ENCODE data around the gene TLL2.

TLL2 gene

GRCh38 chr10:96384506-96384905 is 129.2 kb downstream of the TLL2 start:
- no peak for DNase-seq

GRCh38 chr10:96380821-96381220 is 132.9 kb downstream of the TLL2 start:
- DNase-seq = no peak

GRCh38 chr10:96379758-96380157 is 134.0 kb downstream of the TLL2 start:
- no peak for DNase-seq

- DNase-seq = no peak
These were observed 135.0 kb downstream of the TLL2 start for GRCh38 chr10:96378741-96379140.

GRCh38 chr10:96377816-96378294 is 135.9 kb downstream of the TLL2 start:
- no peak for DNase-seq

GRCh38 chr10:96376483-96376882 is 137.2 kb downstream of the TLL2 start:
- no peak for DNase-seq

GRCh38 chr10:96374985-96375830 is 138.5 kb downstream of the TLL2 start:
- peak; percentile 81 to 86 for DNase-seq

DNA sequence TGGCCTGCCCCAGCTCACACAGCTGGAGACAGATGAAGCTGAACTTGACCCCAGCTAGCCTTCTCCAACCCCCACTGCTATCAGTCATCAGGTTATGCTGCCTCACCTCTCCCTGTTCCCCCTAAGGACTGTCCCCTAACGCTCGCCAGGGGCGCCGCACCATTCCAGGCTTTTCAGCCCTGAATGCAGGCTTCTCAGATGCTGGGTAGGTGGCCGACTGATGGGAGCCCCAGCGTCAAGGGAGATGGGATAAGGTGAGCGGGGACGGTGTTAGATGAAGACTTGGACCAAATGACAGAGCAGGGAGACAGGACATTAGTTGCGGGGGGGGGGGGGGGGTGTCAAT is 139.1 kb downstream of the TLL2 start:
- no peak for DNase-seq

- DNase-seq = no peak
These were observed 139.7 kb downstream of the TLL2 start for GRCh38 chr10:96374004-96374403.

- no peak for DNase-seq
These were observed 142.4 kb downstream of the TLL2 start for GRCh38 chr10:96371356-96371755.

DNA sequence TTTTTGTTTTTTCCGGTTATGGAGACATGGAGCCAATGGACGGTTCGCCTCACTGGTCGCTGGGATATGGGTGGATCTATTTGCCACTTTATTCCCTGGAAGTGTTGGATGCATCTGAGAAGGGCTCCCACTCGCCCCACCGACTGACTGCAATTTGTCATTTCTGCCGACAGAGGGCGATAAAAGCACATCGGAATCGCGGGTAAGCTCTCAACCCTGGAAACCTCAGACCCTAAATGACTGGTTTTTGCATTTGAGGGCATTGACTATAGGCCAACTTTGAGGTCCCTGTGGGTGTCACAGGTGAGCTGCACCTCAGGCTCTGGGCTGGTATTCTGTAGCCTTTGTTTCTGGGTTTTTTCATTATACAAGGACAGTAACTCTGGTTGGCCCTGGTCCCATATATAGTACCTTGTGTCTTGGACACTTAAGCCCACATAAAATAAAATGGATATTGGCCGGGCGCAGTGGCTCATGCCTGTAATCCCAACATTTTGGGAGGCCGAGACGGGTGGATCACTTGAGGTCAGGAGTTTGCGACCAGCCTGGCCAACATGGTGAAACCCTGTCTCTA is 143.1 kb downstream of the TLL2 start:
- DNase-seq = peak; percentile 16 to 18

DNA sequence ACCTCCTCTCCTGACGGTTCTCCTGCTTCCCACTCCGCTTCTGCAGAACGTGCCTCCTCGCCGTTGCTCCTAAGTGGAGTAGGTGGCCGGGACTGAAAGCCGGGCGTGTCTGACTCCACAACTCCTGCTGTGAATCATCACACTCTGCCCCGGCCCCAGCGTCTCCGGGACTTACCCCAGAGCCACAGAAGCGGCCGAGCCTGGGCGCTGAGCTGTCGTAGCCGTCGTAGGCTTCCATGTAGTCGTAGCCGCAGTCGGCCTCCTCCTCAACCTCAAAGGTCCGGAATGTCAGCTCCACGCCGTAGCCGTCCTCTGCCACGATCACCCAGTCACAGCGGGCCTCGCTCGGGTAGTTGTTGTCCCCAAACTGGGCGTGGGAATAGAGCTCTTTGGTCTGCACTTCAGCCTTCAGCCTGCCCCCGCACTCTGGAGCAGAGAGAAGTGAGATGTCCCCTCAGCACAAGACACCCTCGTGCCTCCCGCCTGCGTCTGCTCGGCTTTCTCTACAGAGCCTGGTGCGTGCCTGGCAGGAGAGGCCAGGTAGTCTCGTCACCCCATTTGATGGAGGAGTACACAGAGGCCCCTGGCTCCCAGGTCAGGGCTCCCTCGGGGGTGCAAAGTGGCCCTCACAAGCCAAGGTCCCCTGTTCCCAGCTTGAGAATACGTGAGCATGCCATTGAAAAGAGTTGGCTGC is 143.7 kb downstream of the TLL2 start:
- DNase-seq = no peak

- DNase-seq = no peak
These were observed 144.8 kb downstream of the TLL2 start for GRCh38 chr10:96368971-96369370.

- DNase-seq = no peak
These were observed 146.3 kb downstream of the TLL2 start for GRCh38 chr10:96367470-96367869.

GRCh38 chr10:96366508-96366907 is 147.2 kb downstream of the TLL2 start:
- no peak for DNase-seq

DNA sequence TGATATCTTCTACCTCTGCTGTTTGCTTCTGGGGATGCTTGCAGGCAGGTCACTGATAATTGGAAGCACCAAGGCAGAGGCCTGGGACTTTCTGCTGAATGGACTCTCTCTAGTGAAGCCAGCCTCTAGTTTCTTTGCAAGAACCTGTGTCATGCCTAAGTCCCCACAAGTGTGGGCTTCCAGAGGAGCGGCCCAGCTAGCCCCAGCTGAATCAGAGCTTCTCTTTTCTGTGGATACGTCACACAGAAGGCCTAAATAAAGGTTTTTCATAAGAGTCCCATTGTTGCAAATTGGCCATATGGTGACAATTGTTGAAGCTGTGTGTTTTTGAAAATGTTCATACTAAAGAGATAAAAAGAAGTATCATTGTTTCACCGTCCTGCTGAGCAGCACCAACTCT is 148.2 kb downstream of the TLL2 start:
- no peak for DNase-seq

DNA sequence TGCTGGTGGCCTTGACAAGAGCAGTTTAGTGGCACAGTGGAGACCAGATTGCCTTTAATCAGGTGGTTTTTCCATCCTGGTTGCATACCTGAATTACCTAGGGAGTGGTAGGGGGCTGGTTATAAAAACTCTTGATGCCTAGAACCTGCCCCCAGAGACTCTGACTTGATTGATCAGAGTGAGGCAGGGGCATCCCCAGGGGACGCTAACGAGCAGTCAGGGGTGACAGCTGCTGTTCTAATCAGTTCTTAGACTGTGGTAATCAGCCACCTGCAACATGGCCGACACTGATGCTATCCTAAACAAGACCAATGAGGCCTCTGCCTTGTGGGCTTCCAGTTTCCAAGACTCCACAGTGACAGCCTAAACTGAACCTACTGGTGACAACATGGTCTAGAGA is 153.0 kb downstream of the TLL2 start:
- DNase-seq = no peak

DNA sequence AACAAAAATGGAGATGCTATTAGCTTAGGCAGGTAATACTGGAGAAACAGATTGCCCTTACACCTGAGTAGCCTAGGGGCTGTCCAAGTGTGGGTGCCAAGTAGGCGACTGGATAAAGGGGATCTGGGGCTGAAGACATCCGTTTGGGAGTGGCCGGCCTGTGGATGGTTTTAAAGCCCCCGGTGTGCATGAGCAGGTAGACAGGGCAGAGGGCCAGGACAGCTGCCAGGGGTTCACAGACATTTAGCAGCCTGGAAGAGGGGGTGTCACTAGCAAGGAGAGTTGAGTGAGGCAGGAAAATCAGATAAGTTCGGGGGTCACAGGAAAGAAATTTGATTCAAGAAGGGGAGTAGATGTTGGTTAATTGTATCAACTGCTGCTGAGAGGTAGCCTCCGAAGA is 153.4 kb downstream of the TLL2 start:
- DNase-seq = no peak

DNA sequence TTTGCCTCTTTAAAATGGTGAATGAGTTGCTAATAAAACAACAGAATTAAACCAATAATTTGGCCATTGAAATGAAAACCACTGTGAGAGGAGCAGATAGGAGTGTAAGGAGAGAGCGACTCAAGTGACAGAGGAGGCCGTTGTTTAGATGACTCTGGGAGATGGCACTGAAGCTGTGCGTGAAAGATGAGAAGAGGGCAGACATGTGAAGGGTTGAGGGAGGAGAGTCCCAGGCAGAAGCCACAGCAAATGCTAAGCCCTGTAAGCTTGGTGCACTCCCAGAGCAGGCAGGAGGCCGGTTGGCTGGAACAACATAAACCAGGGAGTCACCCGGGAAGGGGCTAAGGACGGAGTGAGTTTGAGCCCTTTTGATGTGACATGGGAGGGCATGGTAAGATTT is 154.1 kb downstream of the TLL2 start:
- DNase-seq = no peak

GRCh38 chr10:96358851-96359540 is 154.7 kb downstream of the TLL2 start, which contains the start of gene OPALIN:
OPALIN (minus strand) TSS chr10:96359002; CDS start chr10:96358896, 106 bp downstream.
- no peak for DNase-seq

DNA sequence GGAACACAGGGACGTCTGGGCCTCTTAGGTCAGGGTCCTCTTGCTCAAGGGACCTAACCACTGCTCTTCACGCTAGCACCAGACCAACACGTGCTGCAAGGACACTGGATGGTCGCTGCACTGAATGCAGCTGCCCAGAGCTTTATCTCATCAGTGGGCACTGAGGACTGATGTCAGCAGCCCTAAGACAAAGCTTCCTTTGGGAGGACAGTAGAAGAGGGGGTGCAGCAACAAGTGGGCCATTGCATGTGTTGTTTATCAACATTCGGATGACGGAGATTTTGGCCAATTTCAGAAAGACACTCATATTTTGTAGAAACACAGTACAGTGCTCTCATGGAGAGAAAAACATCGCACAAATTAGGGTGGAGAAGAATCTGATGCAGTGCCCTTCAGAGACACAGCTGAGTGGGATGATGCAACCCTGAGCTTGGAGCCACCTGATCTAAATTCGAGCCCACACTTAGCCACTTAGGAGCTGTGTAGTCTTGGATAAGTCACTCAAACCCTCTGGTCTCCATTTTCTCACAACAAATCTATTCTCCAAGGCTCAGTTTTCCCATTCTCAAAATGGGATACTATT is 156.6 kb downstream of the TLL2 start:
- no peak for DNase-seq

DNA sequence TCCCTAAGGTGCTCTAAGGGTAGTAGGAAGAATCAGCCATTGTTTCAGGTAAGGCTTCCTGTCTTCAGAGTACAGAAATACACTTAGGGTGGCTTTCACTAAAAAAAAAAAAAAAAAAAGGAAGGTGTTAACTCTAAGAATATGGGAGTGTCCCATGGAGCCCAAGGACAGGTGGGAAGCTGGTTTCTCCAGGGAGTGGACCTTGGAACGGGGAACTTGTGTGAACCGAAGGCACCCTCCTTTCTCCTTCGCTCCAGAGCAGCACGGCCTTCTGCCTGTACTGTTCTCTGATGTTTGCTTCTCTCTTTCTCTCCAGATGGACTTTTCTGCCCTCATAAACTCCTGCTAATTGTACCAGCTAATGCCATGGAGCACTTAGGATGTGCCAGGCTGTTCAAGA is 161.1 kb downstream of the TLL2 start:
- no peak for DNase-seq

- no peak for DNase-seq
These were observed 161.7 kb downstream of the TLL2 start for GRCh38 chr10:96352027-96352426.

Data from NCI-H2081 (cell line).